DND-41 (cell line): ENCODE measurements around the gene C13orf46.
A peak's percentile ranks its signal among the peaks of the same experiment; 100 is the strongest.
"Not testable (repeated sequence)": the region's sequence is repeated elsewhere in the genome, so short reads cannot be mapped to it uniquely, and the experiment has no call there.

Experiments used
- ATAC-seq: fragments of 200-7000 bp; cut with Tn5 transposase; 3 replicates; pipeline ENCODE4 v1.9.1; 2021; ENCODE audit warnings: low read depth; ENCODE audit not compliant: insufficient read depth
- DNase-seq: peaks from one replicate; pipeline ENCODE4 v3.0.0-alpha.2; 2020
- H2AFZ ChIP-seq: 2 replicates; pipeline ENCODE4 v1.6.0; 2012; ENCODE audit warnings: low read depth, low read length
- H3K27ac ChIP-seq: 2 replicates; pipeline ENCODE4 v1.5.1; 2012; ENCODE audit warnings: low read length, inconsistent platforms
- H3K27me3 ChIP-seq: fragments of 200-600 bp; sonication (generic); 2 replicates; pipeline ENCODE4 v1.6.0; 2012; ENCODE audit warnings: low read length, mild to moderate bottlenecking, inconsistent platforms; ENCODE audit not compliant: insufficient read depth, poor library complexity
- H3K36me3 ChIP-seq: 2 replicates; pipeline ENCODE4 v1.5.1; 2012; ENCODE audit warnings: low read length, inconsistent platforms; ENCODE audit not compliant: insufficient read depth
- H3K4me1 ChIP-seq: 2 replicates; pipeline ENCODE4 v1.5.1; 2012; ENCODE audit warnings: mild to moderate bottlenecking, low read length; ENCODE audit not compliant: insufficient read depth
- H3K4me2 ChIP-seq: 2 replicates; pipeline ENCODE4 v1.6.0; 2012; ENCODE audit warnings: mild to moderate bottlenecking, moderate library complexity, low read length, inconsistent platforms; ENCODE audit not compliant: insufficient read depth
- H3K4me3 ChIP-seq, 2 experiments: fragments of 200-600 bp in 1 of 2; shearing (Covaris generic) in 1 of 2; 2 replicates each; pipeline ENCODE4 v1.5.1; 2012 to 2016; ENCODE audit warnings: inconsistent platforms in 2 of 2, low read length in 2 of 2, mild to moderate bottlenecking in 2 of 2, low read depth in 1 of 2, moderate library complexity in 1 of 2
- H3K79me2 ChIP-seq: 2 replicates; pipeline ENCODE4 v1.6.0; 2012; ENCODE audit warnings: low read length, inconsistent platforms; ENCODE audit not compliant: insufficient read depth
- H3K9ac ChIP-seq: 2 replicates; pipeline ENCODE4 v1.6.0; 2012; ENCODE audit warnings: low read depth, mild to moderate bottlenecking, inconsistent platforms, low read length, moderate library complexity
- H3K9me3 ChIP-seq: 2 replicates; pipeline ENCODE4 v1.5.1; 2012; ENCODE audit warnings: low read length, moderate library complexity, mild to moderate bottlenecking, inconsistent platforms; ENCODE audit not compliant: insufficient read depth, severe bottlenecking
- H4K20me1 ChIP-seq: 2 replicates; pipeline ENCODE4 v1.6.0; 2012; ENCODE audit warnings: low read length; ENCODE audit not compliant: insufficient read depth
- EZH2 ChIP-seq: IDR thresholded peaks from 3 replicates; pipeline ENCODE4 v1.6.1; 2012; ENCODE audit warnings: borderline replicate concordance, low read depth, mild to moderate bottlenecking, moderate library complexity, low read length, inconsistent platforms; ENCODE audit not compliant: severe bottlenecking
- TF ChIP-seq, protein P1 (sequence below): IDR thresholded peaks from 2 replicates; pipeline ENCODE4 v1.5.1; 2012; ENCODE audit warnings: borderline replicate concordance, low read length, moderate library complexity, mild to moderate bottlenecking; ENCODE audit not compliant: poor library complexity, severe bottlenecking; ENCODE audit errors: extremely low read depth

Gene C13orf46

DNA sequence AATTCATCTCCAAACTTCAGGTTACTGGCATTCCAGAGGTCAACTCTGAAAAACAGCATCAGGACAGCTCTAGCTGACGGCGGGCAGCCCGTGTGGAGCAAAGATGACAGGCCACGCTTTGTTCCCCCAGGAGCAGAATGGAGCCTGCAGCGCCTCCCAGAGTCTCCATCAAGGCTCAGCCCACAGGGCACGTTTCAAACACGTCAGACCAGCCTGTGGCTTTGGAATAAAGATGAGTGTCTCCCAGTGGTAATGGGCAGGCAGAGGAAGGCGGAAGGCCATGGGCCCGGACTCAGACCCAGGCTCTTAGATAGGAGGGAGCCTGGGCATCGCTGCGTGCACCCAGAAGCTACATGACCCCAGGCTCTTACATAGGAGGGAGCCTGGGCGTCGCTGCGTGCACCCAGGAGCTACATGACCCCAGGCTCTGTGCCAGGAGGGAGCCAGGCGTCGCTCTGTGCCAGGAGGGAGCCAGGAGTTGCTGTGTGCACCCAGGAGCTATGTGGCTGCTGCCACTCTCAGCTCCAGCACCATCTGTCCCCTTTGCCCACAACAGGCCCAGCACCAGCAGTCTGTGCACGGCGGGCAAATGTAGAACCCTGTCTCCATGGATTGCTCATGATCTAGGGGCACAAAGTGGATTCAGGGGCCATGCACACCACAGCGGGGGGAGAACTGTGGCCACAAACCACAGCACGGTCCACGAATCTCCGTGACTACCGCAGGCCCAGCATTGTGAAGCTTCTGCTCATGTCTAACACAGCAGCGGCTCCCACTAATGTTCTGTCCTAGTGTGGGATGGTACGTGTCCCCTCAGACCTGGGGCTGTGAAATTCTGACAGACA is 47.8 kb upstream of the C13orf46 start:
- no peak for DNase-seq
- Histone ChIP-seq H3K27ac (no peak overlapping the region), H2AFZ (no peak overlapping the region), H3K4me3 (no peak overlapping the region), H3K36me3 (peaks cover 90% of the 10 kb centered on the region), H4K20me1 (peaks cover 24% of the 10 kb centered on the region), H3K79me2 (no peaks in the 10 kb centered on the region), H3K9ac (no peak overlapping the region), H3K9me3 (no peaks in the 10 kb centered on the region), H3K27me3 (no peaks in the 10 kb centered on the region), H3K4me2 (no peak overlapping the region), H3K4me1 (no peaks in the 10 kb centered on the region)
- TF ChIP-seq EZH2: no peak
- TF ChIP-seq, protein P1, sequence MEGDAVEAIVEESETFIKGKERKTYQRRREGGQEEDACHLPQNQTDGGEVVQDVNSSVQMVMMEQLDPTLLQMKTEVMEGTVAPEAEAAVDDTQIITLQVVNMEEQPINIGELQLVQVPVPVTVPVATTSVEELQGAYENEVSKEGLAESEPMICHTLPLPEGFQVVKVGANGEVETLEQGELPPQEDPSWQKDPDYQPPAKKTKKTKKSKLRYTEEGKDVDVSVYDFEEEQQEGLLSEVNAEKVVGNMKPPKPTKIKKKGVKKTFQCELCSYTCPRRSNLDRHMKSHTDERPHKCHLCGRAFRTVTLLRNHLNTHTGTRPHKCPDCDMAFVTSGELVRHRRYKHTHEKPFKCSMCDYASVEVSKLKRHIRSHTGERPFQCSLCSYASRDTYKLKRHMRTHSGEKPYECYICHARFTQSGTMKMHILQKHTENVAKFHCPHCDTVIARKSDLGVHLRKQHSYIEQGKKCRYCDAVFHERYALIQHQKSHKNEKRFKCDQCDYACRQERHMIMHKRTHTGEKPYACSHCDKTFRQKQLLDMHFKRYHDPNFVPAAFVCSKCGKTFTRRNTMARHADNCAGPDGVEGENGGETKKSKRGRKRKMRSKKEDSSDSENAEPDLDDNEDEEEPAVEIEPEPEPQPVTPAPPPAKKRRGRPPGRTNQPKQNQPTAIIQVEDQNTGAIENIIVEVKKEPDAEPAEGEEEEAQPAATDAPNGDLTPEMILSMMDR: no peak
- ATAC-seq: no peak

DNA sequence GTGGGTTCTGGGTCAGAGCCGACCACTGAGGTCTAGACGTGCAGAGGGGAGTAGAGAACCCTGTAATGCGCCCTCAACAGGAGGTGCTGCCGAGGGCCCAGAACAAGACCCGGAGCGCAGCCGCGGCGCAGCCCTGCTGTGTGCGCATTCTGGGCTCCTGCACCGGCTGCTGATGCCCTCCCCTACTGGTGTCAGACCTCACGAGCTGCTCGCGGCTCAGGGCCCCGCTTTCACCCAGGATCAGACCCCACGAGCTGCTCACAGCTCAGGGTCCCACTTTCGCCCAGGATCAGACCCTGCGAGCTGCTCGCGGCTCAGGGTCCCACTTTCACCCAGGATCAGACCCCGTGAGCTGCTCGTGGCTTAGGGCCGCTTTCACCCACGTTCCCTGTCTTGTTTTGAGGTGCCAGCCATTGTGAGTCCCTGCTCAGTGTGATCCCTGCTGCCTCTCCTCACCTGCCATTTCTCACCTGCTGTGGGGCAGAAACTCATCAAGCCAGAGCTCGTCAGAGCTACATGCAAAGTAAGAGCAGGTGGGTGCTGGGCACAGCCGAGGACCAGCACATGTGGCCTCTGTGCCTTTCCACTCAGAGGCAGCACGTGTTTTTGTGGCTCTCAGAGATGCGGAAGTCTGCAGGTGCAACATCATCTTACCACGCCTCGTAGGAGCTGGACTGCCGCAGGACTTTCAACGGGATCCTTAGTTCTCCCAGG is 47.0 kb upstream of the C13orf46 start:
- Histone ChIP-seq H4K20me1 (peaks cover 24% of the 10 kb centered on the region), H3K4me2 (no peak overlapping the region), H3K79me2 (no peaks in the 10 kb centered on the region), H3K27ac (no peak overlapping the region), H2AFZ (no peak overlapping the region), H3K4me1 (no peaks in the 10 kb centered on the region), H3K9me3 (no peaks in the 10 kb centered on the region), H3K36me3 (peaks cover 90% of the 10 kb centered on the region), H3K27me3 (no peaks in the 10 kb centered on the region), H3K4me3 (no peak overlapping the region), H3K9ac (no peak overlapping the region)
- DNase-seq (no peak), ATAC-seq (no peak)
- TF ChIP-seq EZH2: no peak
- TF ChIP-seq, protein P1: no peak

DNA sequence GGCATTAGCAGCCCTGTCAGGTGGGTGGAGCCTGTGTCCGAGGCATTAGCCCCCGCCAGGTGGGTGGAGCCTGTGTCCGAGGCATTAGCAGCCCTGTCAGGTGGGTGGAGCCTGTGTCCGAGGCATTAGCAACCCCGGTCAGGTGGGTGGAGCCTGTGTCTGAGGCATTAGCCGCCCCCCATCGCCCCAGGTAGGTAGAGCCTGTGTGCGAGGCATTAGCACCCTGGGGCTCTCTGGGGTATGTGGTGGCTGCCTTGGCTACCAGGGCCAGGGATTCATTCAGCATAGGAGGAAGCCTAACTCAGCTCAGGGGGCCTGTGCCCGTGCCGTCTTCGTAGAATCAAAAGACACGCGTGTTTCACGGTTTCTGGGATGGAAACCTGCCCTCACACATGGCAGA is 46.3 kb upstream of the C13orf46 start:
- H3K4me2 ChIP-seq, H2AFZ ChIP-seq, DNase-seq, H3K9me3 ChIP-seq, H3K79me2 ChIP-seq, H3K4me3 ChIP-seq, H3K27ac ChIP-seq, H3K27me3 ChIP-seq, H3K4me1 ChIP-seq, H3K9ac ChIP-seq, ATAC-seq: not testable (repeated sequence)
- H3K36me3 ChIP-seq: peaks cover 94% of the 10 kb centered on the region
- H4K20me1 ChIP-seq: peaks cover 21% of the 10 kb centered on the region

DNA sequence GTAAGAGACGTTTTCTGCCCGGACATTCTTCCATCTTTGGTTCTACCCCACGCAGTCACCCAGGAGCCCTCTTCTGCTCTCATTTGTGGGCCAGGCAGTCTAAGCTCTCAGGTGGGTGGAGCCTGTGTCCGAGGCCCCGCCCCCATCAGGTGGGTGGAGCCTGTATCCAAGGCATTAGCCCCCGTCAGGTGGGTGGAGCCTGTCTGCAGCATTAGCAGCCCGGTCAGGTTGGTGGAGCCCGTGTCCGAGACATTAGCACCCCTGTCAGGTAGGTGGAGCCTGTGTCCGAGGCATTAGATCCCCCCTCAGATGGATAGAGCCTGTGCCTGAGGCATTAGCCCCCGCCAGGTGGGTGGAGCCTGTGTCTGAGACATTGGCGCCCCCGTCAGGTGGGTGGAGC is 45.5 kb upstream of the C13orf46 start:
- Histone ChIP-seq H2AFZ (no peak overlapping the region), H3K79me2 (no peaks in the 10 kb centered on the region), H3K27me3 (no peaks in the 10 kb centered on the region), H3K4me1 (no peaks in the 10 kb centered on the region), H3K9ac (no peak overlapping the region), H3K4me2 (no peak overlapping the region), H3K36me3 (peaks cover 96% of the 10 kb centered on the region), H3K27ac (no peak overlapping the region), H4K20me1 (peaks cover 15% of the 10 kb centered on the region), H3K9me3 (no peaks in the 10 kb centered on the region), H3K4me3 (no peak overlapping the region)
- peak; percentile 40 for DNase-seq
- TF ChIP-seq, protein P1: no peak
- TF ChIP-seq EZH2: no peak
- peak; percentile 53; the same call in 1 of the 3 replicates for ATAC-seq
